Neural progenitor cell (in vitro differentiated cells): ENCODE results near the gene ULK4. TPM values are rescaled to one million over a fixed set of nuclear protein-coding genes. Genes with fewer than 3 reads are reported as not detected.

Experiments used
- DNase-seq: peaks from one replicate; pipeline ENCODE4 v3.0.0-alpha.2; 2016; ENCODE audit warnings: low spot score
- H2AFZ ChIP-seq: fragments of 200-600 bp; sonication (generic); replicated peaks from 2 replicates; pipeline ENCODE4 v1.6.1; 2016; ENCODE audit warnings: antibody characterized with exemption
- H3F3A ChIP-seq: fragments of 200-600 bp; sonication (generic); 2 replicates; pipeline ENCODE4 v1.6.1; 2016; ENCODE audit warnings: antibody characterized with exemption, low read depth
- H3K27ac ChIP-seq: fragments of 200-600 bp; sonication (generic); 2 replicates; pipeline ENCODE4 v1.5.1; 2016; ENCODE audit warnings: mild to moderate bottlenecking
- H3K27me3 ChIP-seq: fragments of 200-600 bp; sonication (generic); 2 replicates; pipeline ENCODE4 v1.6.1; 2016; ENCODE audit warnings: mild to moderate bottlenecking, moderate library complexity
- H3K36me3 ChIP-seq: fragments of 200-600 bp; sonication (generic); 2 replicates; pipeline ENCODE4 v1.5.1; 2016
- H3K4me1 ChIP-seq: fragments of 200-600 bp; sonication (generic); 2 replicates; pipeline ENCODE4 v1.6.1; 2016; ENCODE audit warnings: mixed run types
- H3K4me2 ChIP-seq: fragments of 200-600 bp; sonication (generic); 2 replicates; pipeline ENCODE4 v1.6.1; 2016
- H3K4me3 ChIP-seq: fragments of 200-600 bp; sonication (generic); 2 replicates; pipeline ENCODE4 v1.5.1; 2016
- H3K79me2 ChIP-seq: fragments of 200-600 bp; sonication (generic); 2 replicates; pipeline ENCODE4 v1.6.1; 2016; ENCODE audit warnings: low read depth
- H3K9ac ChIP-seq: fragments of 200-600 bp; sonication (generic); 2 replicates; pipeline ENCODE4 v1.6.1; 2016
- H3K9me3 ChIP-seq: fragments of 200-600 bp; sonication (generic); 2 replicates; pipeline ENCODE4 v1.5.1; 2016; ENCODE audit warnings: low read depth
- H4K20me1 ChIP-seq: fragments of 200-600 bp; sonication (generic); 2 replicates; pipeline ENCODE4 v1.6.1; 2016; ENCODE audit warnings: low read depth
- H3K27ac Mint-ChIP-seq: 3 replicates; pipeline ENCODE4 v1.8.0; 2021; ENCODE audit warnings: mixed read lengths
- H3K27me3 Mint-ChIP-seq: 2 replicates; pipeline ENCODE4 v1.8.0; 2022; ENCODE audit warnings: low read depth, mild to moderate bottlenecking, inconsistent platforms, moderate library complexity, mixed read lengths; ENCODE audit not compliant: insufficient read depth
- H3K36me3 Mint-ChIP-seq: 3 replicates; pipeline ENCODE4 v1.8.0; 2021; ENCODE audit warnings: mixed read lengths
- H3K4me1 Mint-ChIP-seq: 3 replicates; pipeline ENCODE4 v1.8.0; 2021; ENCODE audit warnings: mixed read lengths
- H3K4me3 Mint-ChIP-seq: 3 replicates; pipeline ENCODE4 v1.8.0; 2021; ENCODE audit warnings: mild to moderate bottlenecking, moderate library complexity, mixed read lengths
- H3K9me3 Mint-ChIP-seq: 3 replicates; pipeline ENCODE4 v1.8.0; 2020; ENCODE audit warnings: mixed read lengths
- CTCF ChIP-seq: fragments of 200-600 bp; sonication (generic); IDR thresholded peaks from 2 replicates; pipeline ENCODE4 v1.5.1; 2017; ENCODE audit warnings: antibody characterized with exemption, mild to moderate bottlenecking
- EZH2 ChIP-seq: fragments of 200-600 bp; sonication (generic); IDR thresholded peaks from 2 replicates; pipeline ENCODE4 v1.6.1; 2017; ENCODE audit warnings: antibody characterized with exemption, mild to moderate bottlenecking, moderate library complexity
- EZH2phosphoT487 ChIP-seq: fragments of 200-600 bp; sonication (generic); IDR thresholded peaks from 2 replicates; pipeline ENCODE4 v1.6.1; 2017; ENCODE audit warnings: antibody characterized with exemption
- total RNA-seq: library from RNA; depleted of rRNA; stranded (reverse); fragments of >200 nt; gene quantifications from 2 replicates; pipeline ENCODE4 v1.2.3, GENCODE V29; 2015; ENCODE audit warnings: low replicate concordance

The ULK4 gene
- total RNA-seq, 1 donor from 2014 or later, result 33.0 TPM

- H3K27me3 ChIP-seq, result no peaks in the 10 kb centered on the region
- no peaks in the 10 kb centered on the region for H3K27me3 Mint-ChIP-seq
- peaks cover 5% of the 10 kb centered on the region for H3K4me1 ChIP-seq
Observed at GRCh38 chr3:41854956-41855355, 106.9 kb downstream of the ULK4 start.

GRCh38 chr3:41853540-41854196, 108.2 kb downstream of the ULK4 start:
- Histone ChIP-seq H3K27me3 (no peaks in the 10 kb centered on the region), H3K9me3 (no peaks in the 10 kb centered on the region), H4K20me1 (no peaks in the 10 kb centered on the region), H3K4me1 (peaks cover 5% of the 10 kb centered on the region), H3K9ac (no peak overlapping the region), H3K79me2 (no peaks in the 10 kb centered on the region), H3K36me3 (peaks cover 3% of the 10 kb centered on the region), H2AFZ (no peak overlapping the region), H3K27ac (no peak overlapping the region), H3K4me2 (no peak overlapping the region), H3F3A (no peaks in the 10 kb centered on the region), H3K4me3 (no peak overlapping the region)
- TF ChIP-seq EZH2phosphoT487 (no peak), CTCF (no peak), EZH2 (no peak)
- H3K4me3 Mint-ChIP-seq, result no peak overlapping the region
- DNase-seq, result no peak
- H3K27ac Mint-ChIP-seq, result no peak overlapping the region
- peaks cover 1% of the 10 kb centered on the region for H3K36me3 Mint-ChIP-seq
- no peaks in the 10 kb centered on the region for H3K4me1 Mint-ChIP-seq
- peaks cover 2% of the 10 kb centered on the region for H3K9me3 Mint-ChIP-seq
- H3K27me3 Mint-ChIP-seq, result no peaks in the 10 kb centered on the region

More at GRCh38 chr3:41854956-41855355, 106.9 kb downstream of the ULK4 start:
- no peaks in the 10 kb centered on the region for H4K20me1 ChIP-seq
- Mint-ChIP-seq H3K36me3 (peaks cover 8% of the 10 kb centered on the region), H3K27ac (no peak overlapping the region), H3K4me3 (no peak overlapping the region), H3K4me1 (no peaks in the 10 kb centered on the region), H3K9me3 (peaks cover 7% of the 10 kb centered on the region)
- H3K9me3 ChIP-seq, result no peaks in the 10 kb centered on the region
- H3K36me3 ChIP-seq, result peaks cover 3% of the 10 kb centered on the region
- no peaks in the 10 kb centered on the region for H3K79me2 ChIP-seq
- H3K9ac ChIP-seq, result no peak overlapping the region
- no peak overlapping the region for H3K27ac ChIP-seq
- H3K4me3 ChIP-seq, result no peak overlapping the region
- no peak overlapping the region for H2AFZ ChIP-seq
- TF ChIP-seq EZH2 (no peak), CTCF (no peak), EZH2phosphoT487 (no peak)
- no peak for DNase-seq
- no peak overlapping the region for H3K4me2 ChIP-seq
- H3F3A ChIP-seq, result no peaks in the 10 kb centered on the region

GRCh38 chr3:41848753-41849574, 112.9 kb downstream of the ULK4 start:
- H3K4me1 ChIP-seq, result no peaks in the 10 kb centered on the region
- H3K27me3 Mint-ChIP-seq, result no peaks in the 10 kb centered on the region
- no peak overlapping the region for H3K9ac ChIP-seq
- no peaks in the 10 kb centered on the region for H3K9me3 ChIP-seq
- no peak overlapping the region for H3K27ac Mint-ChIP-seq
- no peak for TF ChIP-seq EZH2phosphoT487
- no peak for TF ChIP-seq EZH2
- no peak for TF ChIP-seq CTCF
- no peak for DNase-seq
- H2AFZ ChIP-seq, result no peak overlapping the region
- H3K36me3 ChIP-seq, result no peaks in the 10 kb centered on the region
- H4K20me1 ChIP-seq, result no peaks in the 10 kb centered on the region
- H3K27ac ChIP-seq, result no peak overlapping the region
- no peak overlapping the region for H3K4me2 ChIP-seq
- H3K9me3 Mint-ChIP-seq, result no peaks in the 10 kb centered on the region
- no peak overlapping the region for H3K4me3 ChIP-seq
- H3K36me3 Mint-ChIP-seq, result peaks cover 4% of the 10 kb centered on the region
- H3K79me2 ChIP-seq, result no peaks in the 10 kb centered on the region
- H3K4me1 Mint-ChIP-seq, result no peaks in the 10 kb centered on the region
- H3K4me3 Mint-ChIP-seq, result no peak overlapping the region
- no peaks in the 10 kb centered on the region for H3F3A ChIP-seq
- no peaks in the 10 kb centered on the region for H3K27me3 ChIP-seq
